GM12878 (cell line): ENCODE data around the gene NAV2. TPM values are rescaled to one million over a fixed set of nuclear protein-coding genes. Genes with fewer than 3 reads are reported as not detected.

ENCODE experiments used
- ATAC-seq: fragments of 200-7000 bp; cut with Tn5 transposase; 3 replicates; pipeline ENCODE4 v1.9.1; 2020; ENCODE audit warnings: mild to moderate bottlenecking, moderate library complexity
- BruUV-seq: library from RNA; stranded (reverse); fragments of 400-500 nt; replicated peaks from 2 replicates; lab custom pipeline; 2021; lab: Mats Ljungman, UMichigan
- CTCF ChIA-PET: fragments of 300-600 bp; sonication (Branson Sonifier 250); formaldehyde crosslinking; extraction: SDS; loops from one replicate; lab custom pipeline; 2021; ENCODE audit warnings: inconsistent platforms; lab: Yijun Ruan, JAX
- POLR2A ChIA-PET: fragments of 350-600 bp; formaldehyde crosslinking; extraction: SDS; loops from one replicate; lab custom pipeline; 2021; ENCODE audit warnings: inconsistent platforms; lab: Charles Lee
- RAD21 ChIA-PET: fragments of 300-600 bp; sonication (Branson Sonifier 250); formaldehyde crosslinking; loops from one replicate; lab custom pipeline; 2023; ENCODE audit warnings: antibody characterized with exemption; ENCODE audit not compliant: unreplicated experiment; lab: Charles Lee
- SMC1A ChIA-PET: fragments of 300-600 bp; sonication (Branson Sonifier 250); formaldehyde crosslinking; loops from one replicate; lab custom pipeline; 2023; ENCODE audit not compliant: unreplicated experiment, uncharacterized antibody; lab: Charles Lee
- DNase-seq: peaks from one replicate; pipeline ENCODE4 v3.0.0-alpha.2; 2011; ENCODE audit warnings: low read depth, low spot score
- FAIRE-seq: peaks from 3 replicates; lab custom pipeline; 2011; peaks lifted over from hg19 to GRCh38; lab: Jason Lieb, UNC
- H2AFZ ChIP-seq: 2 replicates; pipeline ENCODE4 v1.6.0; 2011; ENCODE audit warnings: low read depth, low read length, control low read depth; ENCODE audit not compliant: control insufficient read depth
- H3K27ac ChIP-seq: 2 replicates; pipeline ENCODE4 v1.5.1; 2011; ENCODE audit warnings: control low read depth; ENCODE audit not compliant: control insufficient read depth, insufficient read depth
- H3K27me3 ChIP-seq, 2 experiments: replicated peaks in 1 of 2; 2 replicates each; pipeline versions ENCODE4 v1.6.0 to v1.6.1; 2011; ENCODE audit warnings: low read length in 1 of 2; ENCODE audit not compliant: control insufficient read depth in 2 of 2, insufficient read depth in 2 of 2
- H3K36me3 ChIP-seq, 2 experiments: 2 replicates each; pipeline ENCODE4 v1.5.1; 2011; ENCODE audit warnings: low read length in 1 of 2; ENCODE audit not compliant: control insufficient read depth in 2 of 2, insufficient read depth in 2 of 2
- H3K4me1 ChIP-seq: 2 replicates; pipeline ENCODE4 v1.6.1; 2011; ENCODE audit warnings: mild to moderate bottlenecking, low read length, moderate library complexity, mixed read lengths; ENCODE audit not compliant: control insufficient read depth, insufficient read depth
- H3K4me2 ChIP-seq: 2 replicates; pipeline ENCODE4 v1.6.0; 2011; ENCODE audit warnings: control low read depth; ENCODE audit not compliant: control insufficient read depth, insufficient read depth
- H3K4me3 ChIP-seq: fragments of 200-600 bp; sonication (generic); 2 replicates; pipeline ENCODE4 v1.5.1; 2016
- H3K79me2 ChIP-seq: 2 replicates; pipeline ENCODE4 v1.6.0; 2011; ENCODE audit warnings: low read length; ENCODE audit not compliant: control insufficient read depth, insufficient read depth
- H3K9ac ChIP-seq: 2 replicates; pipeline ENCODE4 v1.8.0; 2011; ENCODE audit warnings: low read length, control low read depth, mixed read lengths; ENCODE audit not compliant: control insufficient read depth, insufficient read depth
- H3K9me3 ChIP-seq: replicated peaks from 3 replicates; pipeline ENCODE4 v1.5.1; 2011; ENCODE audit warnings: mild to moderate bottlenecking, low read length; ENCODE audit not compliant: control insufficient read depth, insufficient read depth
- H4K20me1 ChIP-seq: 2 replicates; pipeline ENCODE4 v1.6.0; 2011; ENCODE audit not compliant: control insufficient read depth, insufficient read depth
- BACH1 ChIP-seq: fragments of 450-650 bp; IDR thresholded peaks from 2 replicates; pipeline ENCODE4 v1.6.1; 2017; ENCODE audit warnings: mild to moderate bottlenecking, borderline replicate concordance
- CHD1 ChIP-seq: IDR thresholded peaks from 2 replicates; pipeline ENCODE4 v1.6.1; 2012; ENCODE audit warnings: low read depth, low read length, improper control_type of control experiment
- NFYA ChIP-seq: IDR thresholded peaks from 2 replicates; pipeline ENCODE4 v1.6.1; 2011; ENCODE audit warnings: low read depth, mild to moderate bottlenecking, low read length, improper control_type of control experiment, borderline replicate concordance
- RB1 ChIP-seq: fragments of 450-650 bp; formaldehyde crosslinking; IDR thresholded peaks from 2 replicates; pipeline ENCODE4 v1.6.1; 2017; ENCODE audit warnings: mild to moderate bottlenecking, borderline replicate concordance
- RFX5 ChIP-seq: IDR thresholded peaks from 2 replicates; pipeline ENCODE4 v1.6.1; 2011; ENCODE audit warnings: low read depth, low read length, improper control_type of control experiment
- SUPT20H ChIP-seq: IDR thresholded peaks from 2 replicates; pipeline ENCODE4 v1.6.1; 2011; ENCODE audit warnings: low read depth, mild to moderate bottlenecking, low read length, moderate library complexity, borderline replicate concordance; ENCODE audit not compliant: control insufficient read depth
- ZNF274 ChIP-seq: IDR thresholded peaks from one replicate; pipeline ENCODE4 v1.8.0; 2011; ENCODE audit not compliant: insufficient read length, insufficient read depth
- WGBS: methylation state at CpG from one replicate; pipeline ENCODE4 v1.1.6; 2016; ENCODE audit warnings: low lambda C conversion rate; ENCODE audit not compliant: insufficient replicate concordance, insufficient coverage; ENCODE audit errors: missing lambda C conversion rate; 5-methylcytosine and 5-hydroxymethylcytosine counted together
- in situ Hi-C: fragments of 300-500 bp; cut with MboI; formaldehyde crosslinking; loops from 9 replicates; pipeline ENCODE4 v1.14.3; 2018; ENCODE audit warnings: mixed read lengths
- intact Hi-C: fragments of 100-400 bp; cut with micrococcal nuclease; formaldehyde crosslinking; loops from one replicate; pipeline ENCODE4 v1.14.2; 2022; ENCODE audit not compliant: unreplicated experiment
- polyA plus RNA-seq, 11 experiments: library from polyadenylated mRNA; depleted of rRNA in 4 of 11; unstranded in 6 of 11; stranded (reverse) in 5 of 11; fragments of >200 nt; fragmentation: Nextera tagmentation in 4 of 11; fragmentation: Illumina TruSeq in 1 of 11; extraction: Ambion mirVana in 4 of 11; extraction: Trizol in 1 of 11; gene quantifications; 1 replicate in 1 of 11; 2 replicates in 10 of 11; pipeline versions ENCODE4 v1.2.1 to v1.2.3, GENCODE V29; 2011 to 2016; ENCODE audit warnings: inconsistent platforms in 2 of 11, missing spikeins in 2 of 11, low read depth in 1 of 11
- total RNA-seq, 4 experiments: library from RNA; depleted of rRNA in 3 of 4; stranded (reverse); fragments of >200 nt in 3 of 4; fragmentation: Illumina TruSeq in 1 of 4; extraction: Trizol in 1 of 4; gene quantifications; 2 replicates each; pipeline versions ENCODE4 v1.2.1 to v1.2.3, GENCODE V29; 2013 to 2021
- TF ChIP-seq, protein P1 (sequence below): IDR thresholded peaks from 2 replicates; pipeline ENCODE4 v1.6.1; 2011; ENCODE audit warnings: mild to moderate bottlenecking, low read depth, low read length, moderate library complexity; ENCODE audit not compliant: insufficient replicate concordance
- TF ChIP-seq, protein P2 (sequence below): IDR thresholded peaks from 2 replicates; pipeline ENCODE4 v1.6.1; 2012; ENCODE audit warnings: low read depth, low read length, improper control_type of control experiment
- TF ChIP-seq, protein P3 (sequence below): fragments of 450-650 bp; IDR thresholded peaks from 2 replicates; pipeline ENCODE4 v1.6.1; 2017; ENCODE audit warnings: borderline replicate concordance

NAV2 gene
- total and polyA plus RNA-seq, 10 of the 15 experiments (the other 5 are each of a cell fraction or from before 2014, with no cell fraction given), result 0.35 to 6.1 (median 1.1) TPM

DNA sequence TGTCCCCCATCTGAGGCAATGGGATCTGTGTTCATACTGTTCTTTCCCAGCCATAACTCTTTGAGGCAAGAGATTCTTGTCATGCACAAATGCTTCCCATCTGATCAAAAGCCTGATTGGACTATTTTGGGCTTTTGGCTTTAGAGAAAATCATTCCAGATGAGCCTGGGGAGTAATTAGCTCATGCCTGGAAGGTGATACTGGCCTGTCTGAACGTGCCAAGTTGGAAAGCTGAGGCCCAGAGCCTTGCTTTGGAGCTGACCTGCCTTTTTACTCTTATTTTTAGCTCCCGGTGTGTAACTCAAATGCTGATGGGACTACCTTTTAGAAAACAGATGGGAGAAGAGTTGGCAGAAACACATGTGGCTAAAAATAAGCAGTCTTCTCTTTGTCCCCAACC lies 342.7 kb downstream of the NAV2 start (continued):
- TF ChIP-seq, protein P1, sequence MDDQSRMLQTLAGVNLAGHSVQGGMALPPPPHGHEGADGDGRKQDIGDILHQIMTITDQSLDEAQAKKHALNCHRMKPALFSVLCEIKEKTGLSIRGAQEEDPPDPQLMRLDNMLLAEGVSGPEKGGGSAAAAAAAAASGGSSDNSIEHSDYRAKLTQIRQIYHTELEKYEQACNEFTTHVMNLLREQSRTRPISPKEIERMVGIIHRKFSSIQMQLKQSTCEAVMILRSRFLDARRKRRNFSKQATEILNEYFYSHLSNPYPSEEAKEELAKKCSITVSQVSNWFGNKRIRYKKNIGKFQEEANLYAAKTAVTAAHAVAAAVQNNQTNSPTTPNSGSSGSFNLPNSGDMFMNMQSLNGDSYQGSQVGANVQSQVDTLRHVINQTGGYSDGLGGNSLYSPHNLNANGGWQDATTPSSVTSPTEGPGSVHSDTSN, result no peak
- no peak for TF ChIP-seq NFYA
- TF ChIP-seq BACH1, result no peak
- TF ChIP-seq RFX5, result no peak
- TF ChIP-seq, all 136 proteins: peak for 0

DNA sequence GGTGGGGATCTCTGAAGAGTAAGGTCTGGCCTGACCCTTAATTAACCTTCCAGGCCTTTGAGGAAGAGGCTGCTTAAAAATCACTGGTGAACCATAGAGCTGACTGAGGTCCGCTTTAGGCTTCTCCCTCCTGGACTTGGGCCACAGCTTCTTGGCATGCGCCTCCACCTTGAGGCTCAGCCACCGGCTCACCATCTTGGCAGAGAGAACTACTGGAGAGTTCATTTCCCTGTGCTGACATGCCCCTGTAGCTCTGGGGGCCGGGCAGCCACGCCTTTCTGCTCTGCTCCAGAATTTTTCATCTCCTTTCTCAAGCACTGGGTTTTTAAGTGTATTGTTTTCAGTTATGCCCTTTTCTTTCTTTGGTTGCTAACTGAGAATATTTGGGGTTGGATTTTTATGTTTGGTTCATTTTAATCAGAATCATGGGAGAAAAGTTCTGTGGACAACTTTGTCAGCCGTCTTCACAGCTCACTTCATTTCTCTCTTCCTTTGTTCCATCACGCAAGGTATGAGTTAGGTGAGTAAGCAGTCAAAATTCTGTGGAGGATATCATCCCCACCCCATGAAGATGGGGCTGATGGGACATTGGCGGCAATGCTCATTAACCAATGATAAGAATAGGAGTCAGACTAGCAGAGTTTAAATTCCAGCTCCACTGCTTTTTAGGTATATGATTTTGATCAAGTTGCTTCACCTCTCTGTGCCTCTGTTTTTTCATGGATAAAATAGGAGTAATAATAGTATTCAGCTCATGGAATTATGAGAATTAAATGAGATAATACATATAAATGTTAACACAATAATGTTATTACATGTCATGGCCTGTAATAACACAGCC lies 343.7 kb downstream of the NAV2 start:
- in situ Hi-C loops, result no loop called here
- no TSS peak for BruUV-seq

More for the DNA sequence above, 343.7 kb downstream of the NAV2 start:
- DNase-seq, result no peak
- TF ChIP-seq CHD1 (no peak), RB1 (no peak), ZNF274 (no peak), SUPT20H (no peak)
- TF ChIP-seq, protein P2, sequence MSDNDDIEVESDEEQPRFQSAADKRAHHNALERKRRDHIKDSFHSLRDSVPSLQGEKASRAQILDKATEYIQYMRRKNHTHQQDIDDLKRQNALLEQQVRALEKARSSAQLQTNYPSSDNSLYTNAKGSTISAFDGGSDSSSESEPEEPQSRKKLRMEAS, result no peak
- TF ChIP-seq, protein P3, sequence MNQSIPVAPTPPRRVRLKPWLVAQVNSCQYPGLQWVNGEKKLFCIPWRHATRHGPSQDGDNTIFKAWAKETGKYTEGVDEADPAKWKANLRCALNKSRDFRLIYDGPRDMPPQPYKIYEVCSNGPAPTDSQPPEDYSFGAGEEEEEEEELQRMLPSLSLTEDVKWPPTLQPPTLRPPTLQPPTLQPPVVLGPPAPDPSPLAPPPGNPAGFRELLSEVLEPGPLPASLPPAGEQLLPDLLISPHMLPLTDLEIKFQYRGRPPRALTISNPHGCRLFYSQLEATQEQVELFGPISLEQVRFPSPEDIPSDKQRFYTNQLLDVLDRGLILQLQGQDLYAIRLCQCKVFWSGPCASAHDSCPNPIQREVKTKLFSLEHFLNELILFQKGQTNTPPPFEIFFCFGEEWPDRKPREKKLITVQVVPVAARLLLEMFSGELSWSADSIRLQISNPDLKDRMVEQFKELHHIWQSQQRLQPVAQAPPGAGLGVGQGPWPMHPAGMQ, result no peak
- ChIA-PET CTCF (interaction anchor here (1.3 kb wide), 1 partner anchor 12 kb away, joined by 4 read pairs; no protein-coding TSS in a partner anchor), POLR2A (no interaction called here), SMC1A (interaction anchor here (0.6 to 2.0 kb wide), 3 partner anchors 12 to 132 kb away, joined by 3 to 5 read pairs (median 3); no protein-coding TSS in a partner anchor), RAD21 (no interaction called here)
- no peak overlapping the region for H3K4me2 ChIP-seq
- WGBS, result 59% methylated on average over 8 of the region's 8 CpGs
- H3K4me1 ChIP-seq, result no peaks in the 10 kb centered on the region
- no peaks in the 10 kb centered on the region for H4K20me1 ChIP-seq
- no peak overlapping the region for H3K9ac ChIP-seq
- no peak overlapping the region for H3K4me3 ChIP-seq
- no peak for FAIRE-seq
- no peaks in the 10 kb centered on the region for H3K36me3 ChIP-seq
- no peak for ATAC-seq
- H2AFZ ChIP-seq, result no peak overlapping the region
- H3K9me3 ChIP-seq, result no peaks in the 10 kb centered on the region
- H3K27me3 ChIP-seq, result no peaks in the 10 kb centered on the region
- no peaks in the 10 kb centered on the region for H3K79me2 ChIP-seq
- no peak overlapping the region for H3K27ac ChIP-seq
- intact Hi-C loops, result no loop called here
